Upper lobe of left lung (tissue), 6 donors: ENCODE data around the gene TLR4. TPM values are rescaled to one million over a fixed set of nuclear protein-coding genes. Genes with fewer than 3 reads are reported as not detected.

Source experiments
- ATAC-seq, 2 donors: fragments of 200-7000 bp; cut with Tn5 transposase; one replicate each; pipeline ENCODE4 v1.9.1; 2022; ENCODE audit warnings: mild to moderate bottlenecking in 2 of 2, moderate library complexity in 2 of 2; ENCODE audit not compliant: low FRiP score in 2 of 2
- DNase-seq, 2 donors: peaks; one replicate each; pipeline ENCODE4 v3.0.0-alpha.2; 2019 to 2020
- H3K27ac ChIP-seq, 4 donors: fragments of 200-600 bp; sonication (generic); one replicate each; pipeline ENCODE4 v1.5.1; 2016 to 2019
- H3K27me3 ChIP-seq, 4 donors: fragments of 200-600 bp; sonication (generic); one replicate each; pipeline ENCODE4 v1.5.1; 2017 to 2019
- H3K36me3 ChIP-seq, 4 donors: fragments of 200-600 bp; sonication (generic); one replicate each; pipeline ENCODE4 v1.5.1; 2016 to 2019
- H3K4me1 ChIP-seq, 4 donors: fragments of 200-600 bp; sonication (generic); one replicate each; pipeline ENCODE4 v1.5.1; 2018 to 2019
- H3K4me3 ChIP-seq, 4 donors: fragments of 200-600 bp; sonication (generic); one replicate each; pipeline ENCODE4 v1.5.1; 2017 to 2019; ENCODE audit warnings: mild to moderate bottlenecking in 2 of 4, moderate library complexity in 1 of 4
- H3K9me3 ChIP-seq, 4 donors: fragments of 200-600 bp; sonication (generic); one replicate each; pipeline ENCODE4 v1.5.1; 2018 to 2019
- CTCF ChIP-seq, 6 experiments: fragments of 450-650 bp in 4 of 6; fragments of 200-600 bp in 2 of 6; sonication (generic) in 2 of 6; IDR thresholded peaks; one replicate each; pipeline ENCODE4 v1.5.1; 2016 to 2019; ENCODE audit warnings: antibody characterized with exemption in 6 of 6
- EP300 ChIP-seq, 4 donors: sonication (generic); formaldehyde crosslinking; IDR thresholded peaks; one replicate each; pipeline ENCODE4 v1.5.1; 2017; ENCODE audit warnings: antibody characterized with exemption in 4 of 4, control low read depth in 2 of 4
- POLR2A ChIP-seq, 4 donors: fragments of 450-650 bp; IDR thresholded peaks; one replicate each; pipeline ENCODE4 v1.5.1; 2016 to 2017; ENCODE audit warnings: antibody characterized with exemption in 4 of 4, mild to moderate bottlenecking in 2 of 4
- POLR2AphosphoS5 ChIP-seq, 2 donors: sonication (generic); formaldehyde crosslinking; IDR thresholded peaks; one replicate each; pipeline ENCODE4 v1.5.1; 2017; ENCODE audit warnings: antibody characterized with exemption in 2 of 2
- WGBS, 2 donors: methylation state at CpG; one replicate each; pipeline ENCODE4 v1.1.5; 2017 to 2018; 5-methylcytosine and 5-hydroxymethylcytosine counted together
- total RNA-seq, 6 donors: library from RNA; depleted of rRNA in 4 of 6; stranded (reverse); fragments of >200 nt in 4 of 6; gene quantifications; one replicate each; pipeline versions ENCODE4 v1.1.0 to v1.2.1, GENCODE V29; 2016 to 2021
- donor health status: DM: no; HTN: no; CAD: no; lungs with moderate emphysema.
- donor health status: DM: no; HTN: yes; CAD: no; lungs with severe emphysema.

Gene TLR4
- total RNA-seq, 6 donors from 2014 or later: 34.2 to 57.0 (median 44.0) TPM

GRCh38 chr9:117679416-117679815 is 24.8 kb upstream of the TLR4 start:
- Histone ChIP-seq H3K36me3 (no peaks in the 10 kb centered on the region), H3K27ac (no peak overlapping the region), H3K9me3 (no peaks in the 10 kb centered on the region), H3K4me1 (no peaks in the 10 kb centered on the region), H3K27me3 (no peaks in the 10 kb centered on the region), H3K4me3 (no peak overlapping the region)
- TF ChIP-seq POLR2A (IDR thresholded peaks at IDR 0.05): no peak
- no peak for TF ChIP-seq POLR2AphosphoS5 (IDR thresholded peaks at IDR 0.05)
- no peak for TF ChIP-seq CTCF (IDR thresholded peaks at IDR 0.05)
- no peak for TF ChIP-seq EP300 (IDR thresholded peaks at IDR 0.05)
- DNase-seq (no peak), ATAC-seq (no peak)
- 52% methylated on average over 2 of the region's 2 CpGs for WGBS, 2 donors

- H3K4me3 ChIP-seq: no peak overlapping the region
- DNase-seq (no peak), ATAC-seq (no peak)
- TF ChIP-seq POLR2AphosphoS5 (IDR thresholded peaks at IDR 0.05): no peak
- no peak for TF ChIP-seq POLR2A (IDR thresholded peaks at IDR 0.05)
- no peak for TF ChIP-seq CTCF (IDR thresholded peaks at IDR 0.05)
- no peak for TF ChIP-seq EP300 (IDR thresholded peaks at IDR 0.05)
- H3K36me3 ChIP-seq: no peaks in the 10 kb centered on the region
- H3K27me3 ChIP-seq: no peaks in the 10 kb centered on the region
- H3K4me1 ChIP-seq: no peaks in the 10 kb centered on the region
- WGBS, 2 donors: 53 to 65% methylated on average over 2 of the region's 2 CpGs
- H3K9me3 ChIP-seq: no peaks in the 10 kb centered on the region
- H3K27ac ChIP-seq: no peak overlapping the region
Measured at GRCh38 chr9:117681888-117682287, 22.3 kb upstream of the TLR4 start.

- no peak overlapping the region for H3K27ac ChIP-seq
- ATAC-seq (no peak), DNase-seq (no peak)
- no peaks in the 10 kb centered on the region for H3K36me3 ChIP-seq
- WGBS, 2 donors: 76 to 80% methylated on average over 3 of the region's 3 CpGs
- H3K4me1 ChIP-seq: no peaks in the 10 kb centered on the region
- TF ChIP-seq POLR2AphosphoS5 (IDR thresholded peaks at IDR 0.05) (no peak), POLR2A (IDR thresholded peaks at IDR 0.05) (no peak), CTCF (IDR thresholded peaks at IDR 0.05) (no peak), EP300 (IDR thresholded peaks at IDR 0.05) (no peak)
- no peaks in the 10 kb centered on the region for H3K27me3 ChIP-seq
- no peak overlapping the region for H3K4me3 ChIP-seq
- no peaks in the 10 kb centered on the region for H3K9me3 ChIP-seq
Measured at GRCh38 chr9:117682955-117683710, 21.1 kb upstream of the TLR4 start.

GRCh38 chr9:117687532-117687931 is 16.7 kb upstream of the TLR4 start:
- H3K36me3 ChIP-seq: no peaks in the 10 kb centered on the region
- H3K9me3 ChIP-seq: no peaks in the 10 kb centered on the region
- no peaks in the 10 kb centered on the region for H3K27me3 ChIP-seq
- ATAC-seq (no peak), DNase-seq (no peak)
- WGBS, 2 donors: 86 to 92% methylated on average over 2 of the region's 2 CpGs
- TF ChIP-seq POLR2AphosphoS5 (IDR thresholded peaks at IDR 0.05) (no peak), POLR2A (IDR thresholded peaks at IDR 0.05) (no peak), CTCF (IDR thresholded peaks at IDR 0.05) (no peak), EP300 (IDR thresholded peaks at IDR 0.05) (no peak)
- H3K27ac ChIP-seq: no peak overlapping the region
- H3K4me1 ChIP-seq: no peaks in the 10 kb centered on the region
- no peak overlapping the region for H3K4me3 ChIP-seq

- Histone ChIP-seq H3K27me3 (no peaks in the 10 kb centered on the region), H3K36me3 (no peaks in the 10 kb centered on the region), H3K4me3 (no peak overlapping the region), H3K4me1 (no peaks in the 10 kb centered on the region), H3K27ac (no peak overlapping the region), H3K9me3 (no peaks in the 10 kb centered on the region)
- TF ChIP-seq EP300 (IDR thresholded peaks at IDR 0.05) (no peak), POLR2A (IDR thresholded peaks at IDR 0.05) (no peak), POLR2AphosphoS5 (IDR thresholded peaks at IDR 0.05) (no peak), CTCF (IDR thresholded peaks at IDR 0.05) (no peak)
- DNase-seq (no peak), ATAC-seq (no peak)
Measured at GRCh38 chr9:117691367-117691766, 12.8 kb upstream of the TLR4 start.
